GM18951 (cell line): Measurements from ENCODE around the gene COPS9.

Experiments used
- POLR2A ChIP-seq: IDR thresholded peaks from 4 replicates; pipeline ENCODE4 v1.6.1; 2011; ENCODE audit warnings: mild to moderate bottlenecking; ENCODE audit not compliant: insufficient read length, insufficient read depth; ENCODE audit errors: extremely low read depth
- in situ Hi-C: fragments of 300-500 bp; cut with MboI; formaldehyde crosslinking; loops from one replicate; pipeline ENCODE4 v1.12.0; 2022; ENCODE audit warnings: low sequenced_read_pairs, mixed read lengths, inconsistent platforms; ENCODE audit not compliant: unreplicated experiment

The COPS9 gene

DNA sequence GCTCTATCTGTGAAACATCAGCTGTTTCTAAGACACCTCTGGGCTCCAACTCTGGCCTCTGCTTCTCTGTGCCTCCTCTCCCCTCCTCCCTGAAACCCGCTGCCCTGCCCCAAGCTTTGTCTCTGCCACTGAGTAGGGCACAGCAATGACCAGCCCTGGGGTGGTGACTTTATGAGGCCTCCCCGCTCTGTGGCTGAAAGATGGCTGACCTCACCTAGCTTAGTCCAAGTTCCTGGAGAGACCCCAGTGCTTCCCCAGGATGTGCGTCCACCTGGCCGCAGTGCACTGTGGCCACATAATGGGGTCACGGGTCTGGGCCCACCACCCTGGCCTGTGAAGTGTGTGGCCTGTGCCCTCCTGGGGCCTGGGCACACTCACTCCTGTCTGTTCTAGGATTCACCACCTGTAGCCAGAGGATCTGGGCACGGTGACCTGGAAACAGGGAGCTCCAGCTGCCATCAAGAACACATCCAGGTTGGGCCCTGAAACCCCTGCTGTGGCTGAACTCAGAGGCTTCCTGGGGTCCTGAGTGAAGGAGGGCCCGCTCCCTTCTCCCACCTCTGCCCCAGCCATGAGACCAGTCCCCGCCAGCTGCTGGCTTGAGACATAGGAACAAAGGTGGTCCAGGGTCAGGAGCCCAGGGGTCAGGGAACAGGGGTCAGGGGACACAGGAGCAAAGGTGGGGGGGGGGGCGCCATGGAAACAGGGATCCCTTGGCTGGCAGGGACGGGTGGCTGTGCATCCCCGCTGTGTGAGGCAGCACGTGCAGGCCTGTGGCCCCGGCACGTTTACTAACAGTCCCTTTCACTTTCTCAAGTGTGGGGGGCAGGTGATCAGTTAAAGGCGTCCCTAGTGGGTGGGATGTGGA is 33.6 kb upstream of the COPS9 start:
- in situ Hi-C loops: no loop called here

DNA sequence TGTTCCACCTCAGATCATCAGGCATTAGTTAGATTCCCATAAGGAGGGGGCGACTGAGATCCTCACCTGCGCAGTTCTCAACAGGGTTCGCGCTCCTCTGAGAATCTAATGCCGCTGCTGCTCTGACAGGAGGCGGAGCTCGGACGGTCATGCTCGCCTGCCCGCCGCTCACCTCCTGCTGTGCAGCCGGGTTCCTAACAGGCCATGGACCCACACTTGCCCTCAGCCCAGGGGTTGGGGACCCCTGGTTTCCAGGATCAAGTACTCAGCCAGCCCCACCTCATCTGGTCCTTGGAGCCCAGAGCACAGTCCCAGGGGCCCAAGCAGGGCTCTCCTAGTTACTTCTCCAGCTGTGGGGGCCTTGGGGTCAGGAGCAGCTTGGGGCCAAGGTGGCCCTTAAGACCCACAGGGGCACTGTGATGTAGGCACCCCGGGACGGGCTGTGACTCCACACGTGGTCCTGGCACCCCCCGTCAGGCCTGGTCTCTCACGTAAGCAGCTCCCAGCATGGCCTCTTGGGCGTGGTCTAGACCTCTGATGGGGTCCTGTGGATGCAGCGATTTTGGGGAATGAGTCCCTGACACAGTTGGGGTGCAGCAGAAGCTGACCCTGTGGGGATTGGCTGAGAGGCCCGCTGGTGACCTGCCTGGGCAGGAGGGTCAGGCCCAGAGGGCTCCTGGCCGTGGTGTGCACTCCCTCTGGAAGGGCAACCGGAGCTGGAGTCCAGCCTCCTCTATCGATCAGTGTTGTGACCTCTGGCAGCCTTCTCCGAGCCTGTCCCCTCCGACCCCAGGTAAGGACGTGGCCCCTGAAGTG is 32.6 kb upstream of the COPS9 start:
- in situ Hi-C loops: no loop called here
- TF ChIP-seq POLR2A: no peak

More for the DNA sequence above, 33.6 kb upstream of the COPS9 start:
- no peak for TF ChIP-seq POLR2A

DNA sequence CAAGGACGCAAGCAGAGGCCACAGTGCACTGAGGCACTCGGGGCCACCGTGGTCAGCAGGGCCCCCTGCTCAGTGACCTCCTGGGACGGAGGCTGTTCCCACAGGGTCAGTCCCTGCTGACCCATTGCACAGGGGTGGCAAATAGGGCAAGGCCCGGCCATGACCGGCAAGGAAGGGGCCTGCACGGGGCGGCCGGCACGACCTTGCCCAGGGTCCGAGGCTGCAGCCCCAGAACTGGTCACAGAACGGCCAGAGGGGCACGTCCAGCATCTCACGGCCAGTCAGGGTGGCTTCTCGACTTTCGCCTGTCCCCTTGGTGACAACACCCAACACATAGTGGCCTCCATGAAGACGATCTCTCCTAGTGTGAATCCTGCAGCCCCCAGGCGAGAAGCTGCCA is 31.9 kb upstream of the COPS9 start:
- in situ Hi-C loops: no loop called here
- no peak for TF ChIP-seq POLR2A

DNA sequence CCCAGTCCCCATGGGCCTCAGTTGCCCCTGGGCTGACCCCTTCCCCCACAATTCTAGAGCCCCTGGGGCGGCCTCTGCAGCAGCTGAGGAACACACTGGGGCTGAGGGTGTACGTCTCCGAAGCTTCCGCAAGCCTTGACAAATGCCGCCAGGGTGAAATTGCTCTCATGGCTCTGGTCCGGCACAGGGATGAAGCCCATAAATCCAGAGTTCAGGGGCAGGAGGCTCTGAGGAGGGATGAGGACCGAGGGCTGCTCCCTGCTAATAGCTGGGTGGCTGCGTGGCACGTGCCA is 31.4 kb upstream of the COPS9 start:
- in situ Hi-C loops: no loop called here
- no peak for TF ChIP-seq POLR2A

DNA sequence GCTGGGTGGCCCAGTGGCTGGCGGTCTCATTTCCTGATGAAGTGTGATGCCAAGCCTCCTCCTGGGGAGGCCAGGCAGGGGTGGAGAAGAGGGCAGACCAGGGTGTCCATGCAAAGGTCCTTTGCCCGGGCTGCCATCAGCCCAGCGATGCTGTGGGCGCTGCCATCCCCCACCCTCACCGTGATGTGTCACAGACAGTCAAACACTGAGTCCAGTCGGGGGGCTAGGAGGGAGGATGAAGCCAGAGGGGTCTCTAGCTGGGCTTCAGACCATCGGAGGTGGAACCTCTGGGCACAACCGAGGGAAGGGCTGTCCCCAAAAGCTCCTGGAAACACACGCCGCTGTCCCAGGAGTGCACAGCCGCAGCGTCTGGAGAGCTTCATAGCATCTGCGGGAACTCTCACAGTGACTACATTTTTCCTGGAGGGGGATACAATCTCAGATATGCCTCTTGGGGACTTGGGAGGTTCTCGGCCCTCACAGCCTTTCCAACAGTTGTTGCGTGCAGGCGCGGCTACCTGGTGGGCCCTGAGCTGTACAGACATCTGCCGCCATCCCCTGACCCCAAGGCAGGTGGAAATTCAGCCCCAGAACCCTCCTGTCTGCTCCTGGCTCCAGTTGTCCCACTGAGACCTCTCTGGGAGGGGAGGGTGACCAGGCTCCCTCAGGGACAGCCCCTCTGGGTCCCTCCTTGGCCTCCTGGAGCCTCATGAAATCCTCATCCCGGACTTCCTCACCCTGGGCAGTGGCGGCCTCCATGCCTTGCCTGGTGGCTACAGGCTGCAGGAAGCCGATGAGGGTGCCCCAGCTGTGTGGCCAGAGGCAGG is 30.9 kb upstream of the COPS9 start:
- in situ Hi-C loops: no loop called here
- TF ChIP-seq POLR2A: no peak

DNA sequence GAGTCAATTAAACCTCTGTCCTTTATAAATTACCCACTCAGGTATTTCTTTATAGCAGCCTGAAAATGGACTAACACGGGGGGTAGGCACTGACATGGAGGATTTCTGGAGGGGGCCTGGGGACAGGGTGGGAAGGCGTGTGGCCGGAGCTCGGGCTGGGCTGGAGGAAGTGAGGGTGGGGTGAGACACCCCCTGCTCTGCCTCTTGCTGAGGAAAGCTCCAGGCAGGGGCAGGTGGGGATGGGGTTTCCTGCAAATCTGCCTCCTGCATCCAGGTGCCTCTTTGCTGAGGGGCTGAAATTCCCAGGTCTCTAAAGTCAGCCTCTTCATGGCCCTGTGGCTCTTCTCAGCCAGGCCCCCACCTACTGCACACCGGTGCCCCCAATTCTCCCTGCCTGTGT is 30.1 kb upstream of the COPS9 start:
- in situ Hi-C loops: no loop called here
- TF ChIP-seq POLR2A: no peak

DNA sequence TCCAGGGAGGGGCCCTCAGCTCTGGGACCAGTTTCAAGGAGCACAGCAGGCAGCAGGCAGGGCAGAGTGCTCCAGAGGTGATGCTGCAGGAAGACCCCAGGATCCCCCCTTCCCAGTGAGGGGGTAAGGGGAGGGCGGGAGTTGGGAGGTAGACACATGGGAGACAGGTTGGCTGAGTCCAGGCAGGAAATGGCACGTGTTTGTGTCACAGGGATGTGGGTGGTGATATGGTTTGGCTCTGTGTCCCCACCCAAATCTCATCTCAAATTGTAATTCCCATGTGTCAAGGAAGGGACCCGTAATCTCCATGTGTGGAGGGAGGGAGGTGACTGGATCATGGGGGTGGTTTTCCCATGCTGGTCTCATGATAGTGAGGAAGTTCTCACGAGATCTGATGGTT is 29.6 kb upstream of the COPS9 start:
- no peak for TF ChIP-seq POLR2A
- in situ Hi-C loops: no loop called here

DNA sequence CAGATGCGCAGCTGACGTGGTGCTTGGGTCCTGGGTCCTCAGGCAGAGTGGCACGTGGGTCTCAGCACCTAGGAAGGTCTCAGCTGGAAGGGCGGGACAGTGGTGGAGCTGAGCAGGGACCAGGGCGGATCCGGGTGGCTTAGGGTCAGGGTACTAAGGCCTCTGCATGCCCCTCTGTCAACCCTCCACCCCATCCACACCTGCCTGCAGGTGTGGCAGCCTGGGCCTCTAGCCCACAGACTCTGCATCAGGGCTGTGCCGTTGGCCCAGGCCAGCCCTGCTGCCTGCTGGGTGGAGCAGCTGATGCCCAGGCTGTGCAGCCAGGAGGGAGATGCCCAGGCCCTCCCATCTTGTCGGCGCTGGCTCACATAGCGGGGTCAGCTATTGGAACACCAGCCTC is 28.9 kb upstream of the COPS9 start:
- TF ChIP-seq POLR2A: no peak
- in situ Hi-C loops: no loop called here

DNA sequence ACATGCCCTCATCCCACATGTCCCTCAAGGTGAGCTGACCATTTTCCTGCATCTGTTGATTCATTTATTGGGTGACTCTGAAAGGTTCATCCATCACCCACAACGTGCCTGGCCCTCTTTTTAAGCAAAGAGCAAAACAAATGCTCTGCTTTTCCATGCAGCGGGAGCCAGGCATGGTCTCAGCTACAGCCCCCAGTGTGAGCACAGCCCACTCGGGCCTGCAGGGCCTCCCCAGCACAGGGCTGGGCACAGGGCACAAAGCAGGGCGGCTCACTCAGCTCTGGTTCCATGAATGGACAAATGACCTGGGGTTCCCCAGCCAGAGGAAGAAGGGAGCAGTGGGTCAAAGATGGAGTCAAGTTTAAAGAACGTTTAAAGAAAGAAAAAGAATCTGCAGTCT is 28.5 kb upstream of the COPS9 start:
- TF ChIP-seq POLR2A: no peak
- in situ Hi-C loops: no loop called here

DNA sequence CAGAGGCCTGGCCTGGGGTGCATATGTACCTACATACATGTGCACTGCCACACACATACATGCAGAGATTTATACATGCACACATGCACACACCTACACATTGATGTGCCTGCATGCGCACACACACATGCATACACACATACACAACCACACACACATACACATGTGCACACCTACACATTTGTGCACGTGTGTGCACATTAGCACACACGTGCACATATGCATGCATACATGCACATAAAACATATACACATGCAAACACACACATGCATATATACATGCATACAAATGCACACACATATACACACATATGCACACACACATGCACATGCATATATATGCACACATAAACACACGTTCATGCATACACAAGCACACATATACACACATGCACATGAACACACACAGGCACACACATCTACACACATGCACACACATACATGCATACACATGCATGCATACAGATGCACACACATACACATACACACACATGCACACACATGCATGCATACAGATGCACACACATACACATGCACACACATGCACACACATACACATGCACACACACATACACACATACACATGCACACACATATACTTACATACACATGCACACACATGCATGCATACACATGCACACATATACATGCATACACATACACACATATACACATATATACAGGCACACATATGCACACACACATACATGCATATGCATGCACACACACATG is 27.9 kb upstream of the COPS9 start:
- no peak for TF ChIP-seq POLR2A
- in situ Hi-C loops: no loop called here

DNA sequence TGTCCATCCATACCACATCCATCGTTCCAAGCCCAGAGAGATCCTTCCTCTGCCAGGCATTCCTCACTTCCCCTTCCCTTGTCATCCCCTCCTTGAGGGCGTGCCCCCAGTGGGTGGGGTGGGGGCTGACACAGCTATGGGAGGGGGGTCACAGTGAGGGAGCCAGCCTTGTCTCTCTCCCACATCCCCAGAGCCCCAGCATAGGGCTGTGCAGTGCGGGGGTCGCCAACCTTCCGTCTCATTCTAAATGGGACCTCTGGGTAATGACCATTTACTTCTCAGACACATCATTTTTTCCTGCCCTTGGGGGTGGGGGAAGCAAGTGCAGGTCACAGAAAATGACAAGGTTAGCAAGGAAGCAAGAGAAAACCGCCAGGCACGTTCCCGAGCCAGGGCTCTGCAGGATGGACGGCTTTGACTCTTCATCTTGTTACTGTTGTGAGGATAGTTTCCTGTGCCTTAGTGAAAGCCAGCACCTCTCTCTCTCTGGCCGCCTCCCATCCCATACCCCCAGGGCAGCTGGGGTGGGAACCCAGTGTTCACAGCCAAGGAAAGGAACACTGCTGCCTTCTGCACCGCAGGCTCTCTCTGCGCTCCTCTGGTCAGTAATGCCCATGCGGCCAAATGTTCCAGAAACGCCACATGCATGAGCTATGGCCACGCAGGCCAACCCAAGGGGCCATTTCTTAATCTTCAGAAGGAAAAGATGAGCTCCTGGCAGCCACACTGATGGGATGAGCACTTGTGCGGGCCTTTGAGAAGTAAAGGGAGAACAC is 27.0 kb upstream of the COPS9 start:
- no peak for TF ChIP-seq POLR2A
- in situ Hi-C loops: no loop called here

DNA sequence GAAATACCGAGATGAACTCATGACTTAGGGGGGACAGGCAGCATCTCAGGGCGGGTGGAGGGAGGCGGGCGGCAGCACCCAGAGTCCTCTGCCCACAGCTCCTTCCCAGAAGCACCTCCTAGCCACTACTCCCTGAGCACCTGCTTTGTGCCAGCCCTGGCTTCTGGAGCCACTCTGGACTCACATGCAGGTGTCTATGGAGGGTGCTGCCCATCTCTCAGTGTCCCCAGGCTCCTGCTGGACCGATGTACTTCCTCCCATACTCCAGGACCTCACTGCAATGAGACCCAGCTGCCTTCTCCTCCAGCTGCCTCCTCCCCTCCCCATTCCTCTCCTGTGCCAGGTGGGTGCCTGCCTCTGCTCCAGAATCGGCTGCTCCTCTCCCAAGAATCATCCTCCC is 26.4 kb upstream of the COPS9 start:
- in situ Hi-C loops: no loop called here
- no peak for TF ChIP-seq POLR2A

DNA sequence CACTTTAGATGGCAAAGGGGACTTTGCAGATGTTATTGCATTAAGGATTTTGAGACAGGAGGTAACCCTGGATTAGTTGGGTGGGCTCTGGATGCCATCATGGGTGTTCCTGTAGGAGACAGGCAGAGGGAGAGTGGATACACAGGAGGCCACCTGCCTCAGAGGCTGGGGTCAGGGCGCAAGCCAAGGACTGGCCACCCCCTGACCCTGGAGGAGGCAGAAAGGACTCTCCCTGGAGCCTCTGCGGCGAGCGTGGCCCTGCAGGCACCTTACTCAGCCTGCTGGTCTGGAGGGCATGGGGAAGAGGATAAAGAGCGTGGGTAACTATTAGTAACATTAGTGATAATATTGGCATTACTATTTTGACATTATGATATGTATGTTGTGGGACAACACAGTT is 25.9 kb upstream of the COPS9 start:
- in situ Hi-C loops: no loop called here
- no peak for TF ChIP-seq POLR2A
